DOHH2 (cell line): ENCODE data around the gene KIF26A.

Experiments
- H3F3A ChIP-seq: fragments of 200-600 bp; sonication (generic), shearing (Covaris generic); 2 replicates; pipeline ENCODE4 v1.6.0; 2016; ENCODE audit warnings: antibody characterized with exemption, mild to moderate bottlenecking; ENCODE audit not compliant: control insufficient read depth, insufficient read depth
- H3K27ac ChIP-seq: fragments of 200-600 bp; sonication (generic); 2 replicates; pipeline ENCODE4 v1.5.1; 2014; ENCODE audit warnings: low read depth, mild to moderate bottlenecking, low read length, moderate library complexity
- H3K27me3 ChIP-seq: fragments of 200-600 bp; sonication (generic); 2 replicates; pipeline ENCODE4 v1.6.1; 2014; ENCODE audit warnings: mild to moderate bottlenecking, low read length, mixed read lengths; ENCODE audit not compliant: control insufficient read depth
- H3K36me3 ChIP-seq: fragments of 200-600 bp; sonication (generic); 2 replicates; pipeline ENCODE4 v1.6.1; 2014; ENCODE audit warnings: mild to moderate bottlenecking, low read length, moderate library complexity, mixed read lengths; ENCODE audit not compliant: control insufficient read depth
- H3K4me1 ChIP-seq: fragments of 200-600 bp; sonication (generic); 2 replicates; pipeline ENCODE4 v1.6.1; 2014; ENCODE audit warnings: mild to moderate bottlenecking, low read length, mixed read lengths; ENCODE audit not compliant: control insufficient read depth
- H3K4me2 ChIP-seq: fragments of 200-600 bp; sonication (generic); 2 replicates; pipeline ENCODE4 v1.6.0; 2014; ENCODE audit warnings: mild to moderate bottlenecking, low read length, moderate library complexity
- H3K4me3 ChIP-seq: fragments of 200-600 bp; sonication (generic); 2 replicates; pipeline ENCODE4 v1.5.1; 2014; ENCODE audit warnings: mild to moderate bottlenecking, low read length, mixed read lengths
- H3K79me2 ChIP-seq: fragments of 200-600 bp; sonication (generic); 2 replicates; pipeline ENCODE4 v1.6.1; 2014; ENCODE audit warnings: mild to moderate bottlenecking, low read length, mixed read lengths; ENCODE audit not compliant: control insufficient read depth
- H3K9me2 ChIP-seq: fragments of 200-600 bp; sonication (generic); replicated peaks from 2 replicates; pipeline ENCODE4 v1.6.1; 2014; ENCODE audit warnings: mild to moderate bottlenecking, low read length, mixed read lengths; ENCODE audit not compliant: control insufficient read depth
- H3K9me3 ChIP-seq: fragments of 200-600 bp; sonication (generic); 2 replicates; pipeline ENCODE4 v1.6.1; 2014; ENCODE audit warnings: antibody characterized with exemption, low read length, mixed read lengths; ENCODE audit not compliant: control insufficient read depth, insufficient read depth
- H4K20me1 ChIP-seq: fragments of 200-600 bp; sonication (generic); 2 replicates; pipeline ENCODE4 v1.6.0; 2014; ENCODE audit warnings: low read depth, mild to moderate bottlenecking, antibody characterized with exemption, low read length, moderate library complexity; ENCODE audit not compliant: control insufficient read depth, insufficient read depth
- CTCF ChIP-seq: fragments of 200-600 bp; sonication (generic); IDR thresholded peaks from one replicate; pipeline ENCODE4 v1.5.1; 2014; ENCODE audit warnings: antibody characterized with exemption, mild to moderate bottlenecking, low read depth, low read length; ENCODE audit not compliant: poor library complexity, severe bottlenecking
- EZH2phosphoT487 ChIP-seq: fragments of 200-600 bp; sonication (generic); IDR thresholded peaks from 2 replicates; pipeline ENCODE4 v1.6.1; 2017; ENCODE audit warnings: borderline replicate concordance, mild to moderate bottlenecking, antibody characterized with exemption, low read length, moderate library complexity, mixed read lengths

Gene KIF26A

GRCh38 chr14:104110491-104111209 lies 27.7 kb upstream of the KIF26A start:
- no peak overlapping the region for H3K27ac ChIP-seq
- no peaks in the 10 kb centered on the region for H3K9me3 ChIP-seq
- H3K27me3 ChIP-seq = no peaks in the 10 kb centered on the region
- H3K9me2 ChIP-seq = no peaks in the 10 kb centered on the region
- no peaks in the 10 kb centered on the region for H4K20me1 ChIP-seq
- no peaks in the 10 kb centered on the region for H3K4me1 ChIP-seq
- no peaks in the 10 kb centered on the region for H3F3A ChIP-seq
- H3K36me3 ChIP-seq = no peaks in the 10 kb centered on the region
- no peak overlapping the region for H3K4me3 ChIP-seq
- H3K4me2 ChIP-seq = no peak overlapping the region
- H3K79me2 ChIP-seq = no peaks in the 10 kb centered on the region
- no peak for TF ChIP-seq CTCF
- TF ChIP-seq EZH2phosphoT487 = no peak

GRCh38 chr14:104111301-104112112 lies 26.9 kb upstream of the KIF26A start:
- Histone ChIP-seq H3K36me3 (no peaks in the 10 kb centered on the region), H3K4me2 (no peak overlapping the region), H3K79me2 (no peaks in the 10 kb centered on the region)

GRCh38 chr14:104112113-104112505 lies 26.3 kb upstream of the KIF26A start:
- Histone ChIP-seq H3K27ac (no peak overlapping the region), H3K36me3 (no peaks in the 10 kb centered on the region), H3K9me3 (no peaks in the 10 kb centered on the region), H3K9me2 (no peaks in the 10 kb centered on the region), H3K27me3 (no peaks in the 10 kb centered on the region), H3K4me2 (no peak overlapping the region), H3K79me2 (no peaks in the 10 kb centered on the region), H3K4me1 (no peaks in the 10 kb centered on the region), H3K4me3 (no peak overlapping the region), H4K20me1 (no peaks in the 10 kb centered on the region), H3F3A (no peaks in the 10 kb centered on the region)
- TF ChIP-seq CTCF = no peak
- TF ChIP-seq EZH2phosphoT487 = no peak

More at GRCh38 chr14:104111301-104112112, 26.9 kb upstream of the KIF26A start:
- no peaks in the 10 kb centered on the region for H3K4me1 ChIP-seq
- H3K27ac ChIP-seq = no peak overlapping the region
- no peak for TF ChIP-seq EZH2phosphoT487
- no peak for TF ChIP-seq CTCF
- no peaks in the 10 kb centered on the region for H3K9me2 ChIP-seq
- H3K4me3 ChIP-seq = no peak overlapping the region
- no peaks in the 10 kb centered on the region for H4K20me1 ChIP-seq
- H3F3A ChIP-seq = no peaks in the 10 kb centered on the region
- H3K9me3 ChIP-seq = no peaks in the 10 kb centered on the region
- no peaks in the 10 kb centered on the region for H3K27me3 ChIP-seq
